ENCODE data around the gene TMEM63A. TPM values are rescaled to one million over a fixed set of nuclear protein-coding genes. Genes with fewer than 3 reads are reported as not detected.

The TMEM63A gene
- total and polyA plus RNA-seq, 10 of the 15 experiments (the other 5 are each of a cell fraction or from before 2014, with no cell fraction given) = 1.3 to 33.5 (median 15.2) TPM

DNA sequence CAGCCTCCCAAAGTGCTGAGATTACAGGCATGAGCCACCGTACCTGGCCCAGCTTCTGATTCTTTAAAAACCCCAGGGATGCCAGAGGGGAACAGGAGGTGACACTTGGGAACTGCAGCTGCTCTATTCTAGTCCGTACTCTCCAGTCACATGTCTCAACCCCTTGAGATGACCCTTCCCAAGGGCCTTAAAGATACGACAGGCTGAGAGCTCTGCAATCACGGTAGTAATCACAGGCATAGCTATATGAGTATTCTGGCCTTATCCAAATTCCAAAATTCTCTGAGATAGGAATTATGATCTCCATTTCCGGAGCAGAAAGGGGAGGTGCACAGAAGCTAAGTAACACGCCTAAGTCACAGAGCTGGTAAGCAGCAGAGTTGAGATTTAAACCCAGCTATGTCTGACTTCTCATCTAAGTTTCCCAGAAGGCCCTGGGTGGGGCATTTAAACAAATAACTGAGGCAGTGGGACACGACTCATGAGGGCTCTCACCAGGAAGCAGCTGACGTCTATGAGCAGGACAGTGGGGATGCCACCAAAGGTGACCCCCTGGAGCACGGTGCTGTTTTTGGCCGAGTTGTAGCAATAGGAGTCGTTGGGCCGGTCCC lies 5.2 kb downstream of the TMEM63A start (continued):
- TF ChIP-seq, protein P1, sequence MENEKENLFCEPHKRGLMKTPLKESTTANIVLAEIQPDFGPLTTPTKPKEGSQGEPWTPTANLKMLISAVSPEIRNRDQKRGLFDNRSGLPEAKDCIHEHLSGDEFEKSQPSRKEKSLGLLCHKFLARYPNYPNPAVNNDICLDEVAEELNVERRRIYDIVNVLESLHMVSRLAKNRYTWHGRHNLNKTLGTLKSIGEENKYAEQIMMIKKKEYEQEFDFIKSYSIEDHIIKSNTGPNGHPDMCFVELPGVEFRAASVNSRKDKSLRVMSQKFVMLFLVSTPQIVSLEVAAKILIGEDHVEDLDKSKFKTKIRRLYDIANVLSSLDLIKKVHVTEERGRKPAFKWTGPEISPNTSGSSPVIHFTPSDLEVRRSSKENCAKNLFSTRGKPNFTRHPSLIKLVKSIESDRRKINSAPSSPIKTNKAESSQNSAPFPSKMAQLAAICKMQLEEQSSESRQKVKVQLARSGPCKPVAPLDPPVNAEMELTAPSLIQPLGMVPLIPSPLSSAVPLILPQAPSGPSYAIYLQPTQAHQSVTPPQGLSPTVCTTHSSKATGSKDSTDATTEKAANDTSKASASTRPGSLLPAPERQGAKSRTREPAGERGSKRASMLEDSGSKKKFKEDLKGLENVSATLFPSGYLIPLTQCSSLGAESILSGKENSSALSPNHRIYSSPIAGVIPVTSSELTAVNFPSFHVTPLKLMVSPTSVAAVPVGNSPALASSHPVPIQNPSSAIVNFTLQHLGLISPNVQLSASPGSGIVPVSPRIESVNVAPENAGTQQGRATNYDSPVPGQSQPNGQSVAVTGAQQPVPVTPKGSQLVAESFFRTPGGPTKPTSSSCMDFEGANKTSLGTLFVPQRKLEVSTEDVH (IDR thresholded peaks at IDR 0.05; ENCODE audit: low read depth, partially characterized antibody) = no peak
- TF ChIP-seq, protein P2, sequence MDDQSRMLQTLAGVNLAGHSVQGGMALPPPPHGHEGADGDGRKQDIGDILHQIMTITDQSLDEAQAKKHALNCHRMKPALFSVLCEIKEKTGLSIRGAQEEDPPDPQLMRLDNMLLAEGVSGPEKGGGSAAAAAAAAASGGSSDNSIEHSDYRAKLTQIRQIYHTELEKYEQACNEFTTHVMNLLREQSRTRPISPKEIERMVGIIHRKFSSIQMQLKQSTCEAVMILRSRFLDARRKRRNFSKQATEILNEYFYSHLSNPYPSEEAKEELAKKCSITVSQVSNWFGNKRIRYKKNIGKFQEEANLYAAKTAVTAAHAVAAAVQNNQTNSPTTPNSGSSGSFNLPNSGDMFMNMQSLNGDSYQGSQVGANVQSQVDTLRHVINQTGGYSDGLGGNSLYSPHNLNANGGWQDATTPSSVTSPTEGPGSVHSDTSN (IDR thresholded peaks at IDR 0.05; ENCODE audit: insufficient replicate concordance, low read depth, low read length) = no peak
- TF ChIP-seq GATAD2B (conservative IDR thresholded peaks at IDR 0.05; ENCODE audit: low read depth) = no peak
- TF ChIP-seq LARP7 (IDR thresholded peaks at IDR 0.05) = no peak
- no peak for TF ChIP-seq CREB1 (IDR thresholded peaks at IDR 0.05; ENCODE audit: low read depth)
- TF ChIP-seq, protein P3, sequence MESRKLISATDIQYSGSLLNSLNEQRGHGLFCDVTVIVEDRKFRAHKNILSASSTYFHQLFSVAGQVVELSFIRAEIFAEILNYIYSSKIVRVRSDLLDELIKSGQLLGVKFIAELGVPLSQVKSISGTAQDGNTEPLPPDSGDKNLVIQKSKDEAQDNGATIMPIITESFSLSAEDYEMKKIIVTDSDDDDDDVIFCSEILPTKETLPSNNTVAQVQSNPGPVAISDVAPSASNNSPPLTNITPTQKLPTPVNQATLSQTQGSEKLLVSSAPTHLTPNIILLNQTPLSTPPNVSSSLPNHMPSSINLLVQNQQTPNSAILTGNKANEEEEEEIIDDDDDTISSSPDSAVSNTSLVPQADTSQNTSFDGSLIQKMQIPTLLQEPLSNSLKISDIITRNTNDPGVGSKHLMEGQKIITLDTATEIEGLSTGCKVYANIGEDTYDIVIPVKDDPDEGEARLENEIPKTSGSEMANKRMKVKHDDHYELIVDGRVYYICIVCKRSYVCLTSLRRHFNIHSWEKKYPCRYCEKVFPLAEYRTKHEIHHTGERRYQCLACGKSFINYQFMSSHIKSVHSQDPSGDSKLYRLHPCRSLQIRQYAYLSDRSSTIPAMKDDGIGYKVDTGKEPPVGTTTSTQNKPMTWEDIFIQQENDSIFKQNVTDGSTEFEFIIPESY (IDR thresholded peaks at IDR 0.05) = no peak
- TF ChIP-seq BCL11A (IDR thresholded peaks at IDR 0.05; ENCODE audit: low read depth, low read length) = no peak
- no peak for TF ChIP-seq RELA (IDR thresholded peaks at IDR 0.05; ENCODE audit: borderline replicate concordance, partially characterized antibody)
- TF ChIP-seq FOS (IDR thresholded peaks at IDR 0.05; ENCODE audit: borderline replicate concordance, extremely low read depth, insufficient read length) = no peak
- no peak for TF ChIP-seq ZNF24 (IDR thresholded peaks at IDR 0.05)
